Ecto neural progenitor cell (in vitro differentiated cells): ENCODE results near the gene OR52M1.
A peak's percentile ranks its signal among the peaks of the same experiment; 100 is the strongest.
"Not testable (repeated sequence)": the region's sequence is repeated elsewhere in the genome, so short reads cannot be mapped to it uniquely, and the experiment has no call there.

ENCODE experiments used
- DNase-seq: peaks from one replicate; pipeline ENCODE4 v3.0.0-alpha.2; 2018; ENCODE audit warnings: low spot score

OR52M1 gene, protein sequence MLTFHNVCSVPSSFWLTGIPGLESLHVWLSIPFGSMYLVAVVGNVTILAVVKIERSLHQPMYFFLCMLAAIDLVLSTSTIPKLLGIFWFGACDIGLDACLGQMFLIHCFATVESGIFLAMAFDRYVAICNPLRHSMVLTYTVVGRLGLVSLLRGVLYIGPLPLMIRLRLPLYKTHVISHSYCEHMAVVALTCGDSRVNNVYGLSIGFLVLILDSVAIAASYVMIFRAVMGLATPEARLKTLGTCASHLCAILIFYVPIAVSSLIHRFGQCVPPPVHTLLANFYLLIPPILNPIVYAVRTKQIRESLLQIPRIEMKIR

DNA sequence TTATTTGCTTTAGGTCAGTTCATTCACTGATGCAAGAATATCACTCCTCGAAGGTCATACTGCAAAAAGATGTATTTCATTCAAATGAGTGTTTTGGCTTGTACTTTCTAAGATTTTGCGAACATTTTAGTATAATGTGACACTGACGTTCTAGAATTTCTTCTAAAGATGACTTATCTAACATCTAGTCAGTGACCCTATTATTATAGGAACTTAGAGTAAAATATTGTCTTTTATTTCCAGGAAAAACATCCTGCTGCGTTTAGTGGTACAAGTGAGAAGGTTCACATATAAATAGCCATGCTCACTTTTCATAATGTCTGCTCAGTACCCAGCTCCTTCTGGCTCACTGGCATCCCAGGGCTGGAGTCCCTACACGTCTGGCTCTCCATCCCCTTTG lies at the start of gene OR52M1:
Gene OR52M1 (plus strand): TSS at position 301 of the 400 bp plus-strand sequence. CDS start 0 bp downstream, at position 301.
- no peak for DNase-seq

DNA sequence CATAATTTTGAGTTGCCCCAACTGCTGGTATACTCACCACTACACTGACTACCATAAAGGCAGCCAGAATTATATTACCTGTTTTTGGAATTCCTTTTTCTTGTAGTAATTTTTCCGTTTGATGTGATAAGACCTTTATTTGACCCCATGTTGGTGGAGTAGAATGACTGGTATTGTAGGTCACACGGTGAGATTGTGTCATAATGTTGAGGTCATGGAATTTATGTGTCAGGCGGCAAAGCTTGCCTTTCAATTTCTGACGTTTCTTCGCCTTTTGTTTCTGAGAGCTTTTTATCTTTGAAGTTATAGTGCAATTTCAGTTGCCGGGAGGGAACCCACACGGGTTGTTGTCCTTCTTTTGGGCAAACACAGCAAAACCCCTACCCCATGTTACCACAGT lies 49.5 kb upstream of the OR52M1 start:
- no peak for DNase-seq

DNA sequence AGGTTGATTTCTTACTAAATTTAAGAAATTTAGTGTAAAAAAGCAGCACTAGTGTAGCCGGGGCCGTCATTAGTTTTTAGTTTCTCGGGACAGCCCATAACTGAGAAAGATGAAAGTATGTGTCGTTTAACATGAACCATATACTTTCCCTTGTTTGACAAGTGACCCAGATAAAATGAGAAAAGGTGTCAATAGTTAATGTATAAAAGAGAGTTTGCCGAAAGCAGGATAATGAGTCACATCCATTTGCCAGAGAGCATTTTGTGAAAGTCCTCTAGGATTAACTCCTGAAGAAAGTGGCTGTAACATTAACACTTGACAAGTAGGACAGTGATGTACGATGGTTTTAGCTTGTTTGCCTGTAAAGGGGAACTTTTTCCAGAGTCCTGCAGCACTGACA lies 49.0 kb upstream of the OR52M1 start:
- no peak for DNase-seq

DNA sequence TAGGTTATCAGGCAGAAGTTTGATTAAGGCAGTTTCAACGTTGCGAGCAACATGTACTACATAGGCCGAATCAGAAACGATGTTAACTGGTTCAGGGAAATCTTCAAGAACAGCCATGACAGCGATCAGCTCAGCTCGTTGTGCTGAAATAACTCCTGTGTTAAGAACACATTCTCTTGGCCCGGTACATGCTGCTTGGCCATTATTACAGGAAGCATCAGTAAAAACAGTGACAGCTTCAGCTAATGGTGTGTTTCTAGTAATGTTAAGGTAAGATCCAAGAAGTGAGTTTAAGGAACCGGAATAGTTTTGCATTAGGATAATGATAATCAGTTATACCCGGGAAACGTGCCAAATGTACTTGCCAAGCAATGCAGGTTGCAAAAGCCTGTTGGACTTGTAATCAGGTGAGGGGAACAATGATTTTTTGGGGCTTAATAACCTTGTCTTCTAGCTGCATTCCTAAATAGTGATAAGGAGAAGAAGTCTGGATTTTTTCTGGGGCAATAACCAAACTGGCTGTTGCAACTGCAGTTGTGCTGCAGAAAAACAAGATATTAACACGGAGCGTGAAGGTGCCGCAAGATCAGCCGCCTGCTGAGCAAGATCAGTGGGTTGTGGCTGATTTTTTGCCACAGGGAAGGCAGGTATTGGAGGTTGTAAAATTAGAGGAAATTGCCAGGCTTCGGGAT lies 48.3 kb upstream of the OR52M1 start:
- DNase-seq, result no peak

DNA sequence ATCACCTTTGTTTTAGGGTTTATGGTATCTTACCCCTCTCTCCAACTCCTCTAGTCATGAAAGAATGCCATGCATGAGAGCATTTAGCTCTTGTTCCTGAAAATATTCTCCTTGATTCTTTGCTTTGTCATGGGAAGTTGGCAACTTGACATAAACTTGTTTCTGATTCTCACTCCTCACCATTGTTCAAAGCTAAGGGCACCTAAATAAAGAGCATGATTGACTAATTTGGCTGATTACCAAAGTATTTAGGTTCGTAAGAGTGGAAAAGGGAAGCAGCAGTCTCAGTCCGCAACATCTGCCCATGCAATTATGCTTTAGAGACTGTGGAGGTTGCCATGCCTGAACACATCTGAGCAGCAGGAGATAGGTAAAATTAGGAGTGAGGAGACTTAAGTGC lies 36.1 kb upstream of the OR52M1 start:
- DNase-seq, result no peak

DNA sequence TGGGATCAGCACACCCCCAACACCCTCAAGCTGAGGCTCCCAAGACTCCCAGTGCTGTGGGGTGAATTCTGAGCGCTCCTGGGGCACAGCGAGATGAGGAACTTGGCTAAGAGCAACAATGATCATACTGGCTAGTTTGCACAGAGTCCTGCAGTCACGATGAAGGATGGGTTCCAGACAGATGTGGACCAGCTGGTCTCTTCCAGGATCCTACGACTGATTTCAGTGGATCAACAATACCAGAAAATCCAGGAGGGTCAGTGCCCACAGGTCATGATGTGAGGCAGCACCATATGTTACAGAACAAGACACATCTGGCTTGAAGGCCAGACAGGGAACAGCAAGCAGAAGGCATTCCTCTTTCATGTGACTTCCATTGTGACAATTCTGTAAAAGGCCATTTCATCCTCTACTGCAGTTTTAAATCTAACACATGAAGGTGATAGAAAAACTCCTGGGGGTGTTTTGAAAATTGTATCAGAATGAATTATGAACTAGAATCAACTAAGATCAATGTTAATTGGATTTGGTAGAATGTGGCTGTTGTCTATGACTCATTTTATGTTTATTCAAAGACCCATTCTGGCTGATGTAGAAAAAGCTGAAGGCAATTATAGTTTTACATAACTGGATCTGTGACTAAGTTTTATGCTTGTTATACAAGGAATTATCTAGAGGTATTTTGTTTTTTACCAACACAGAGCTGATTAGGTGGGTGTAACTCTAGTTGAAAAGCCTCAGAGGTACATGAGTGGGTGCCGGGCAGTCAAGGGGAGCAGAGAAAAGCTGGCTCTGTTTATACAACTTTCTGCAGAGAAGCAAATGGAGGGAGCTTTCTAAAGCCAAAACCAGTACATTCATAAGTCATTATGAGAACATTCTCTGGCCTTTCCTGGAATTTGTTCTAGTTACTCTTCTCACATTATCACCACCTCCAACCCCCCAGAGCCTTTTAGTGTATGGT lies 33.4 kb upstream of the OR52M1 start:
- DNase-seq, result no peak

DNA sequence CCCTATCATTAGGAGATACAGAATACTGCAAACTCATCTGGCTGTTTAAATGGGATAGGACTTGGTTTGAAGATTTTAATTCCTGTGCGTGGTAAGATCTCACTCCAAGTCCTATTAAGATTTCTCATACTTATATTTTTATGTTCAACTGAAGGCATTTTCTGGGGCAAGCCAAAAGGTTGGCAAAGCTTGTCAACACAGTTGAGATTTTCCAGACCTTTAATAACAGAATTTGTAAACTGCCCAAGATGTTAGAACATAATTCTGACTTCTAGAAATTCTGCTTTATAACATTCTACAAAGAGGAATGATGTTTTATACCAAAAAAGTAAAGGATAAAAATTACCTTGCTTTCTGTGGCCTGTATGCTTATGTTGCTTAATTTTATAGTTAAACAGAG lies 30.8 kb upstream of the OR52M1 start:
- DNase-seq, result no peak

DNA sequence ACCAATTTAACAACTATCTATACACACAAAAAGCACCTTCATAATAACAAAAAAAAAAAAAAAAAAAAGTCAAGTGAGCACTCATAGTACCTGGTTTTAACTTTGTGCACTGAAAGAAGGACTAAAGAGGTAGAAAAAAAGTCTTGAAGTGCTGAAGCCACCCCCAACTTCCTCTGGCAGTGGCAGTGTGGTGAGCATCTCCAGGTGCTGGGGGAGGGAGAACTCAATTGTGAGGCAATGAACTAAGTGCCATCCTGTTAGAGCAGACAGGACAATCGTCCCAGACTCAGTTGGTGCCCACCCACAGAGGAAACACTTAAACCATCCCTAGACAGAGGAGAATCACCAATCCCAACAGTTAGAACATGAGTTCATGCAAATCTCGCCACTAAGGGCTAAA lies 22.7 kb upstream of the OR52M1 start:
- DNase-seq, result no peak

DNA sequence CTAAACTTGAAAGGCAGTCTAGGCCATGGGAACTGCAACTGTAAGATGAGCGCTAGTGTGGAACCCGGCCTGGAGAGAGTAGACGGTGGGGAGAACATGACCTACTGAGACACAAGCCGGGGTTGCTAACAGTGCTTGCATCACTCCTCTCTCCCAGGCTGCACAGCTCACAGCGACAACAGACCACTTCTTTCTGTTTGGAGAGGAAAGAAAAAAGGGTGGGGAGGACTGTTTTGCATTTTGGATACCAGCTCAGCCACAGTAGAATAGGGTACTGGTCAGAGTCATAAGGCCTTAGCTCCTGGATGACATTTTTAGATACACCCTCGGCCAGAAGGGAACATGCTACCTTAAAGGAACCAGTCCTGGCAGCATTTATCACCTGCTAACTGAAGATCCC lies 22.2 kb upstream of the OR52M1 start:
- DNase-seq, result no peak

DNA sequence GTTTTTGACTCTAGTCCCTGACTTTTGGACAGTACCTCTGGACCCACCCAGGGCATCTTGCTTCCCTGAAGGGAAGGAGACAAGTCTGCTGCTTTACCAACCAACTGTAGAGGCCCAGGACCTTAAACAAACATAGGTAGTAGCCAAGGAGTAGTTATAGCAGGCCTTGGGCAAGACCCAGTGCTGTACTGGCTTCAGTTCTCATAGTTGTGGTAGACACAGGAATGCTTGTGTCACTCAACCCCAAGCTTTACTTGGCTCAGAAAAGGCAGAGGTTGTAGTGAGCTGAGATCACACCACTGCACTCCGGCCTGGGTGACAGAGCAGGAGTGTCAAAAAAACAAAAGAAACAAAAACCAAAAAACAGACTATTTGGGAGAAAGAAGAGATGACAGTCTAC lies 21.3 kb upstream of the OR52M1 start:
- no peak for DNase-seq

DNA sequence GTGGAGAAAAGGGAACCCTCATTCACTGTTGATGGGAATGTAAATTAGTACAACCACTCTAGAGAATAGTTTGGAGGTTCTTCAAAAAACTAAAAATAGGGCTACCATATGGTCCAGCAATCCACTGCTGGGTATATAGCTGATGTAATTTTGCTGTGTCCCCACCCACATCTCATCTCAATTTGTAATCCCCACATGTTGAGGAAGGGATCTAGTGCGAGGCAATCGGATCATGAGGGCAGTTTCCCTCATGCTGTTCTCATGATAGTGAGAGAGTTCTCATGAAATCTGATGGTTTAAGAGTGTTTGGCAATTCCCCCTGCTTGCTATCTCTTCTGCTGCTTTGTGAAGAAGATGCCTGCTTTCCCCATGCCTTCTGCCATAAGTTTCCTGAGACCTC lies 17.1 kb upstream of the OR52M1 start:
- no peak for DNase-seq

DNA sequence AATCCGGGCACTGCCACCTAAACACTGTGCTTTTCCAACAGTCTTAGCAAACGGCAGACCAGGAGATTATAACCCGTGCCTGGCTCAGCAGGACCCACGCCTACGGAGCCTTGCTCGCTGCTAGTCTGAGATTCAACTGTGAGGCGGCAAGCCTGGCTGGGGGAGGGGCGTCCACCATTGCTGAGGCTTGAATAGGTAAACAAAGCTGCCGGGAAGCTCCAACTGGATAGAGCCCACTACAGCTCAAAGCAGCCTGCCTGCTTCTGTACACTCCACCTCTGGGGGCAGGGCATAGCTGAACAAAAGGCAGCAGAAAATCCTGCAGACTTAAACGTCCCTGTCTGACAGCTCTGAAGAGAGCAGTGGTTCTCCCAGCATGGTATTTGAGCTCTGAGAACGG lies 13.3 kb upstream of the OR52M1 start:
- not testable (repeated sequence) for DNase-seq

DNA sequence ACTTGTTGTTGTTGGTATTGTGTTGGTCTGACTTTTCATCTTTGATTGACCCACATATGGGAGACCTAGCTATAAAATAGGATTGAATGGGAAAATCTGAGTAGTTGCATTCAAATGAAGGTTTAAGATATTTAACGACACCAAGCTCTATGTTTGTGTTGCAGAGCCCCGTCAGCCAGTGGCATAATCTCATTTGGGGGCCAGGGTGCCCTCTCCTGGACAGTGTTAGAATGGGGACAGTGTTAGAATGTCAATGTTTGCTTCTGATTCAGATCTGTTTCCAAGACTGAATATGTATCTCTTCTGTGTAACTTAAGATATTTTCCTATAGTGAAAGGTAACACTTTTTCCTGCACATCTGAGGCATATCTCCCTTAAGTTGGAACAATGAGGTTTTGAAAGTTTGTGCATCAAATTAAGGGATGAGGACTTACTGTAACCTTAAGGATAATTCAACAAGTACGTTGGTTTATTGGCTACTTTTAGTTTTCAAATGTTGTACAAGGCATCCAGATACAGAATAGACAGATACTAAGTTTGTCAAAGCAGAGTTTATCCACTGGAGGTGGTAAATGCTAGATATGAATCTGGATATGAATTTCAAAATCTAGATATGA lies 5.3 kb upstream of the OR52M1 start:
- DNase-seq, result peak; percentile 56

DNA sequence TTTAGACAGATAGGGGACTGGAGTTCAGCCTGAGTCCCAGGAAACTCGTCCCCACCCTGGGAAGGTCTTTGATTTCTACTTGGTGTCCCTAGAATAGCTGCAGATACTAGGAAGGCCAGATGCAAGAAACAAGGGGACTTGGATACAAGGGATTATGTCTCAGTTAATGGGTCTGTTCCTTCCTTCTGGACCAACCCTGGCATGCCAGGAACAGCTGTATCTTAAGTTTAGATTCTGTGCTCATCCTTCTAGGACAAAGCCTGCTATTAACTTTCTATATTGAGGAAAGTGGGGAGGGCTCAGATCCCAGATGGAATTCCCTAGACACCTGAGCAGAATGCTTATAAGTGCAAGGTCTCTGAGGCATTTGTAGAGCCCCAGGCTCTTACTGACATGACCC lies 3.9 kb upstream of the OR52M1 start:
- no peak for DNase-seq

DNA sequence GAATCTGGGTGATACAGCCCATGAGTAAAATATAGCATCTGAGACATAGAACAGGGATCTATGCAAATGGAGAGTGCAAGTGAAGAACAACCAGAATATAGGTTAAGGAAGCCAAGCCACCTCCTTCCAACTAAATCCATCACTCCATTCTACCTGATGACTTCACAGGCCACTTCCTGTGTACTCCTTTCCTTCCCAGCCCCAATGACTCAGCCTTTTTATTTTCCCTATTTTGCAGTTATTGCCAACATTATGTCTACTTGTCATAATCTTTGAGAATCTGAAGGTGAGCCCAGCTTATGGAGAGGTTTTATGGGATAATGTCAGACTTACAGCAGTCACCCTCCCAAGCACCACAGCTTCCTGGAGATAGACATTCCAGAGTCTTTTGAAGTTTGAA lies 1.4 kb upstream of the OR52M1 start:
- DNase-seq, result no peak

DNA sequence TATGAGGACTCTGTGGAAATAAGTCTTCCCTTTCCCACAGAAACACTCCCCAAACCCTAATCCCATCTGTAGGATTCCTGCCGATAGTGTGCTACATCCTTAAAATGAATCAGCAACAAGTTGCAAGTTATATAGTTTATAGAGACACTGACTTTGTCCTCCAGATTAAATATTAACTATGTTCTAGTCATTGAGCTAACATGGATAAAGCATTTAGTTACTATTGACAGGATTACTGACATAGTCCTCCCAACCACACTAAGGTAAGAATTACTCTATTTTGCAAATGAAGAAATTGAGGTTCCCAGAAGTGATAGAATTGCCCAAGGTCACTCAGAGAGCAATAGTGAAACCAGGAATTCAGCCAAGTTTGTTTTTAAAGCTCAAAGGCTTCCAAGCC lies 1.9 kb downstream of the OR52M1 start:
- no peak for DNase-seq

DNA sequence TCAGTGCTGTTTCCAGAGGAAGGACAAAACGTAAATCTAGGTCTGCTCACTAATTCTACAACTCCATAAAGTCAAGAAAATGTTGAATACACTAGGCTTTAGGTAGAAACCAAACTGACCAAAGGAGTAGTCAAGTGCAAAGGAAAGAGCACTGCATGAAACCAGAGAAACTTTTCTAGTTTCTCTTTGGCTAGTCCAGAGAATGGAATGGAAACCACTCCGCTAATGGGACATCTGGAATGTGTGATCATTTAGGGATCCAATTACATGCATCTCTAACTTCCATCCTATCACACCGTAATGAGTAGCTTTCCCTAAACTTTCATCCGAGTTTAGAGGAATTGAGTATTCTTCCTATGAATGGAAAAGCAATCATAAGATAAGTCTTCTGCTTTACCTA lies 2.4 kb downstream of the OR52M1 start:
- DNase-seq, result no peak

DNA sequence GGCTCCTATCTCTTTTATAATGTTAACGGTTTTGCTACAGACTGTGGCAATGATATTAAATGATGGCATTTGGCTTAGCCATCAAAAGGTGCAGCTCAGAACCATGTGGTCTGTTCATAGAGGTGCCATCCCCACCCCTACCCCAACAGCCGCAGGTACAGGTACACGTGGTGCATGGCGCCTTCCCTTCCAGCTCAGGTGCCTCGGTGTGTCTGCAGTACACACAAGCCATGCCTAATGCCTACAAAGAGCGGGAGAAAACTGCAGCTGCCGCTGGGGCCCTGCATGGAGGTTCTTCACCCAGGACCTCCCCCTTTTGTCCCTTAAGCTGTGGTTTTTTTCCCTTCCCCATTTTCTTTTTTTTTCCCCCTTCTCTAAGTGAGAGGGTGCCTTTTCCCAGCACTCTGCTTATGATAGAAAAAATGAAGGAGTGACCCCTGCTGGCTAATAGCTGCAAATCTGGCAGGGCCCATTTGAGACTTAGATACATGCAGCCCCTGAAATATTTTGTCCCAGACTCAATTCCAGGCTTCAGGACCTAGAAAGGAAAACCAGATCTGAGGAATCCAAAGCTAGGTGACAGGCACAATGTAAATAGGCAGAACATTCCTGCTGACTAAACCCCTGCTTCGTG lies 6.5 kb downstream of the OR52M1 start:
- no peak for DNase-seq

DNA sequence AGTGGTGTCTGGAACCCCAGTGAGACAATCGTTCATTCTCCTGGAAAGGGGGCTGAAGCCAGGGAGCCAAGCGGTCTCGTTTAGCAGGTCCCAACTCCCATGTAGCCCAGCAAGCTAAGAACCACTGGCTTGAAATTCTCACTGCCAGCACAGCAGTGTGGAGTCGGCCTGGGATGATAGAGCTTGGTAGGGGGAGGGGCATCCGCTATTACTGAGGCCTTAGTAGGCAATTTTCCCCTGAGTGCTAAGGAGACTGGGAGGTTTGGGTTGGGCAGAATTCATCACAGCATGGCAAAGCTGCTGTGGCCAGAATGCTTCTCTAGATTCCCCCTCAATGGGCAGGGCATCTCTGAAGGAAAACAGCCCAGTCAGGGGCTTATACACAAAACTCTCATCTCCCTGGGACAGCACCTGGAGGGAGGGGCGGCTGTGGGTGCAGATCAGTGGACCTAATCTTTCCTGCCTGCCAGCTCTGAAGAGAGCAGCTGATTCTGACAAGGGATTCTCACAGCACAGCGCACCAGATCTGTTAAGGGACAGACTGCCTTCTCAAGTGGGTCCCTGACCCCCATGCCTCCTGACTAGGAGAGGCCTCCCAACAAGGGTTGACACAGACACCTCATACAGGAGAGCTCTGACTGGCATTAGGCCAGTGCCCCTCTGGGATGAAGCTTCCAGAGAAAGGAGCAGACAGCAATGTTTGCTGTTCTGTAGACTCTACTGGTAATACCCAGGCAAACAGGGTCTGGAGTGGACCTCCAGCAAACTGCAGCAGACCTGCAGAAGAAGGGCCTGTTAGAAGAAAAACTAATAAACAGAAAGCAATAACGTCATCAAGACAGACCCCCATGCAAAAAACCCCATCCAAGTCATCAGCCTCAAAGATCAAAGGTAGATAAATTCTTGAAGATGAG lies 14.8 kb downstream of the OR52M1 start:
- no peak for DNase-seq

DNA sequence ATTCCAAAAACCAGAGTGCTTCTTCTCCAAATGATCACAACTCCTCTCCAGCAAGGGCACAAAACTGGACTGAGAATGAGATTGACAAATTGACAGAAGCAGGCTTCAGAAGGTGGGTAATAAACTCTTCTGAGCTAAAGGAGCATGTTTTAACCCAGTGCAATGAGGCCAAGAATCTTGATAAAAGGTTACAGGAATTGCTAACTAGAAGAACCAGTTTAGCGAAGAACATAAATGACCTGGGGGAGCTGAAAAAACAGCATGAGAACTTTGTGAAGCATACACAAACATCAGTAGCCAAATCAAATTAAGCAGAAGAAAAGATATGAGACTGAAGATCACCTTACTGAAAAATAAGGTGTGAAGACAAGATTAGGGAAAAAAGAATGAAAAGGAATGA lies 15.5 kb downstream of the OR52M1 start:
- no peak for DNase-seq

DNA sequence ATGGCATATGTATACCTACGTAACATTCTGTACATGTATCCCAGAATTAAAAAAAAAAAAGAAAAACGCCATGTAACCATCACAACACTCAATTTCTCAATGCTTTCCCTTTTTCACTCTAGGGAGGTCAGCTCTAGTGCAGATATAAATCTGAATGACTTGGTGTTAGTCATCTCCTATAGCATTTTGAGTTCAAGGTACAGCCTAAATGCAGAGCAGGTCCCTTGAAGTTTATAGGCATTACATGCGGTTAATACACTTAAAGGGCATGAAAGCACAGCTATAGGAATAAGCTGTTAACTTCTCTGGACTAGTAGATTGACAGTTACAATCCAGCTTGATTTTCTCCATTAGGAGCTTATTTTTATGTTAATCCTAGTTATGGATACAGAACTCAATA lies 20.4 kb downstream of the OR52M1 start:
- DNase-seq, result no peak
